Measurements from ENCODE around the gene DNAJC15. TPM values are rescaled to one million over a fixed set of nuclear protein-coding genes. Genes with fewer than 3 reads are reported as not detected.
A peak's percentile ranks its signal among the peaks of the same experiment; 100 is the strongest.

The DNAJC15 gene
- total and polyA plus RNA-seq, 4 experiments from 2014 or later = 9.7 to 16.0 (median 13.0) TPM

DNA sequence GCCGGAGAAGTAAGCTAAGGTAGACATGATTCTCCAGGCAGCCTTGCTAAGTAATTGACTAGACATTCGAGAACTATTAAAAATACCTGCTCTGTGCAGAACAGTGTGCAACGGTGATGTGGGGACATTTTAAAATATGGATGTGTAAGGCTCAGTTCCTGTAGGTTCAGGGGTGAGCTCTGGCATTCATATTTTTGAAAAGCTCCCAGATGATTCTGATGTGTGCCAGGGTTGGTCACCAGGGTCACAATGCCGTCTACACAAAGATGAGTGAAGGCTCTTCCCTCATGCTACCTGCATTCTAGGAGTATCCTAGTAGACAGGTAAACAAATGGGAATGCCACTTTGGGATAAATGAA lies 30.6 kb upstream of the DNAJC15 start:
- CTCF ChIA-PET (ENCODE audit: partially characterized antibody) = interaction anchor here (1.0 to 4.7 kb wide), 7 partner anchors 14 to 93 kb away, joined by 3 to 39 read pairs (median 7); no protein-coding TSS in a partner anchor
- Histone ChIP-seq H3K9me3 (ENCODE audit: control insufficient read depth in 1 of 2, low read length in 2 of 2) (no peaks in the 10 kb centered on the region), H3K27ac (ENCODE audit: low read depth, low read length) (peak overlapping the region; percentile 95), H3K36me3 (ENCODE audit: insufficient read depth, low read length) (no peaks in the 10 kb centered on the region), H3K27me3 (ENCODE audit: insufficient read depth, low read length) (no peaks in the 10 kb centered on the region), H3K4me1 (ENCODE audit: insufficient read depth, low read length) (peaks cover 40% of the 10 kb centered on the region), H3K4me3 (ENCODE audit: low read length in 2 of 2) (peak overlapping the region; percentile 73 to 88)
- H3K4me1 Mint-ChIP-seq = peaks cover 32 to 58% (median 39%) of the 10 kb centered on the region in 4 donors
- H3K27me3 Mint-ChIP-seq = no peaks in the 10 kb centered on the region
- DNase-seq = no peak
- peaks cover 0 to 7% (median 0%) of the 10 kb centered on the region in 8 donors for H3K9me3 Mint-ChIP-seq
- H3K4me3 Mint-ChIP-seq = peak overlapping the region; percentile 93 to 97 (median 96)
- intact Hi-C loops (cut with micrococcal nuclease) = loop anchor here (1.0 to 5.0 kb wide), 5 partner anchors 22 to 1030 kb away; partner anchors contain the start of genes DNAJC15 and VWA8
- POLR2A ChIA-PET (ENCODE audit: partially characterized antibody) = interaction anchor here (0.8 to 4.1 kb wide), 23 partner anchors 9 to 1926 kb away, joined by 3 to 97 read pairs (median 6); partner anchors contain the start of genes AKAP11 and DNAJC15
- peak overlapping the region; percentile 99 to 100 (median 99) for H3K27ac Mint-ChIP-seq
- H3K36me3 Mint-ChIP-seq = peaks cover 0 to 9% of the 10 kb centered on the region in 2 donors

GRCh38 chr13:42994878-42995277 lies 28.5 kb upstream of the DNAJC15 start:
- no peak overlapping the region for H3K27ac ChIP-seq (ENCODE audit: low read depth, low read length)
- intact Hi-C loops (cut with micrococcal nuclease) = loop anchor here (5.0 kb wide), 2 partner anchors 92 to 1033 kb away; partner anchors contain the start of gene VWA8
- DNase-seq = no peak
- H3K27me3 ChIP-seq (ENCODE audit: insufficient read depth, low read length) = no peaks in the 10 kb centered on the region
- peaks cover 28 to 52% (median 34%) of the 10 kb centered on the region in 4 donors for H3K4me1 Mint-ChIP-seq
- CTCF ChIA-PET (ENCODE audit: partially characterized antibody) = interaction anchor here (0.7 to 1.0 kb wide), 2 partner anchors 25 to 52 kb away, joined by 3 read pairs; no protein-coding TSS in a partner anchor
- H3K4me1 ChIP-seq (ENCODE audit: insufficient read depth, low read length) = peaks cover 28% of the 10 kb centered on the region
- H3K4me3 ChIP-seq (ENCODE audit: low read length in 2 of 2) = no peak overlapping the region
- H3K9me3 Mint-ChIP-seq = peaks cover 0 to 7% (median 0%) of the 10 kb centered on the region in 8 donors
- peaks cover 0 to 9% of the 10 kb centered on the region in 2 donors for H3K36me3 Mint-ChIP-seq
- peak overlapping the region in 5 of 7 donors; percentile 12 to 79 (median 20) for H3K27ac Mint-ChIP-seq
- H3K4me3 Mint-ChIP-seq = peak overlapping the region in 1 of 8 donors; percentile 1
- H3K36me3 ChIP-seq (ENCODE audit: insufficient read depth, low read length) = no peaks in the 10 kb centered on the region
- POLR2A ChIA-PET (ENCODE audit: partially characterized antibody) = no interaction called here
- no peaks in the 10 kb centered on the region for H3K27me3 Mint-ChIP-seq
- no peaks in the 10 kb centered on the region for H3K9me3 ChIP-seq (ENCODE audit: control insufficient read depth in 1 of 2, low read length in 2 of 2)

GRCh38 chr13:42996584-42996983 lies 26.8 kb upstream of the DNAJC15 start:
- intact Hi-C loops (cut with micrococcal nuclease) = no loop called here
- no peak overlapping the region for H3K4me3 ChIP-seq (ENCODE audit: low read length in 2 of 2)
- Mint-ChIP-seq H3K4me1 (peaks cover 16 to 35% (median 19%) of the 10 kb centered on the region in 4 donors), H3K27me3 (no peaks in the 10 kb centered on the region), H3K9me3 (peaks cover 0 to 5% (median 0%) of the 10 kb centered on the region in 8 donors), H3K4me3 (no peak overlapping the region), H3K27ac (no peak overlapping the region), H3K36me3 (no peaks in the 10 kb centered on the region)
- peaks cover 12% of the 10 kb centered on the region for H3K4me1 ChIP-seq (ENCODE audit: insufficient read depth, low read length)
- H3K9me3 ChIP-seq (ENCODE audit: control insufficient read depth in 1 of 2, low read length in 2 of 2) = no peaks in the 10 kb centered on the region
- no peaks in the 10 kb centered on the region for H3K27me3 ChIP-seq (ENCODE audit: insufficient read depth, low read length)
- ChIA-PET CTCF (ENCODE audit: partially characterized antibody) (interaction anchor here (0.7 to 2.6 kb wide), 5 partner anchors 7 to 27 kb away, joined by 3 to 9 read pairs (median 4); partner anchors contain the start of gene DNAJC15), POLR2A (ENCODE audit: partially characterized antibody) (interaction anchor here (2.3 kb wide), 1 partner anchor 27 kb away, joined by 11 read pairs; the partner anchor contains the start of gene DNAJC15)
- DNase-seq = no peak
- H3K36me3 ChIP-seq (ENCODE audit: insufficient read depth, low read length) = no peaks in the 10 kb centered on the region
- no peak overlapping the region for H3K27ac ChIP-seq (ENCODE audit: low read depth, low read length)

GRCh38 chr13:42997381-42997780 lies 26.0 kb upstream of the DNAJC15 start:
- H3K27ac Mint-ChIP-seq = no peak overlapping the region
- H3K27ac ChIP-seq (ENCODE audit: low read depth, low read length) = no peak overlapping the region

GRCh38 chr13:42999491-42999890 lies 23.9 kb upstream of the DNAJC15 start:
- no peak for DNase-seq
- intact Hi-C loops (cut with micrococcal nuclease) = no loop called here
- no peak overlapping the region for H3K4me3 ChIP-seq (ENCODE audit: low read length in 2 of 2)
- Mint-ChIP-seq H3K9me3 (peaks cover 0 to 10% (median 0%) of the 10 kb centered on the region in 8 donors), H3K4me1 (peaks cover 0 to 10% (median 3%) of the 10 kb centered on the region in 4 donors), H3K27ac (no peak overlapping the region), H3K27me3 (peaks cover 0 to 1% of the 10 kb centered on the region in 2 donors), H3K36me3 (no peaks in the 10 kb centered on the region), H3K4me3 (no peak overlapping the region)
- H3K4me1 ChIP-seq (ENCODE audit: insufficient read depth, low read length) = no peaks in the 10 kb centered on the region
- CTCF ChIA-PET (ENCODE audit: partially characterized antibody) = interaction anchor here (1.2 to 2.0 kb wide), 2 partner anchors 10 to 30 kb away, joined by 6 to 7 read pairs; no protein-coding TSS in a partner anchor
- H3K36me3 ChIP-seq (ENCODE audit: insufficient read depth, low read length) = no peaks in the 10 kb centered on the region
- POLR2A ChIA-PET (ENCODE audit: partially characterized antibody) = no interaction called here
- H3K27ac ChIP-seq (ENCODE audit: low read depth, low read length) = no peak overlapping the region
- H3K27me3 ChIP-seq (ENCODE audit: insufficient read depth, low read length) = no peaks in the 10 kb centered on the region
- H3K9me3 ChIP-seq (ENCODE audit: control insufficient read depth in 1 of 2, low read length in 2 of 2) = no peaks in the 10 kb centered on the region

More at GRCh38 chr13:42997381-42997780, 26.0 kb upstream of the DNAJC15 start:
- H3K4me3 Mint-ChIP-seq = peak overlapping the region in 1 of 8 donors; percentile 11
- H3K9me3 Mint-ChIP-seq = peaks cover 0 to 5% (median under 1%) of the 10 kb centered on the region in 8 donors
- CTCF ChIA-PET (ENCODE audit: partially characterized antibody) = interaction anchor here (1.1 to 2.6 kb wide), 9 partner anchors 8 to 30 kb away, joined by 3 to 9 read pairs (median 4); partner anchors contain the start of gene DNAJC15
- Histone ChIP-seq H3K9me3 (ENCODE audit: control insufficient read depth in 1 of 2, low read length in 2 of 2) (no peaks in the 10 kb centered on the region), H3K36me3 (ENCODE audit: insufficient read depth, low read length) (no peaks in the 10 kb centered on the region), H3K4me3 (ENCODE audit: low read length in 2 of 2) (no peak overlapping the region), H3K4me1 (ENCODE audit: insufficient read depth, low read length) (peaks cover 12% of the 10 kb centered on the region), H3K27me3 (ENCODE audit: insufficient read depth, low read length) (no peaks in the 10 kb centered on the region)
- POLR2A ChIA-PET (ENCODE audit: partially characterized antibody) = interaction anchor here (1.0 to 2.3 kb wide), 2 partner anchors 26 to 41 kb away, joined by 3 to 11 read pairs; partner anchors contain the start of gene DNAJC15
- peaks cover 14 to 27% (median 15%) of the 10 kb centered on the region in 4 donors for H3K4me1 Mint-ChIP-seq
- intact Hi-C loops (cut with micrococcal nuclease) = no loop called here
- no peak for DNase-seq
- no peaks in the 10 kb centered on the region for H3K36me3 Mint-ChIP-seq
- peaks cover 0 to 1% of the 10 kb centered on the region in 2 donors for H3K27me3 Mint-ChIP-seq

DNA sequence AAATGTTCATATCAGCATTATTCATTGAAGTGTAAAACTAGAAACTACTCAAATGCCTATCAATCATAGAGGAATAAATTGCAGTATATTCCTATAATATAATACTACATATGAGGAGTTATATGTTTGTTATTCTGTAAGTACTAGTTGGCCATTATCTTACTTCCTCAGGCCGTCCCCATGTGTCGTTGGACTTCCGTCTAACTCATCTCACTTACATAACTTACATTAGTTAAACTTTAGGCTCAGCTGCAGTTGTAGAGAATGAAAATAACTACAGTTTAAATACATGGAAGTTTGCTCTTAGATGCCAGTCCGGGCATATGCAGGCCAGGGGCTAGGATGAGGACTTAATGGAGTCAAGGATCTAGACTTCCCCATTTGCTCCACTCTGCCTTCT lies 22.7 kb upstream of the DNAJC15 start:
- no peaks in the 10 kb centered on the region for H3K4me1 ChIP-seq (ENCODE audit: insufficient read depth, low read length)
- no peaks in the 10 kb centered on the region for H3K9me3 ChIP-seq (ENCODE audit: control insufficient read depth in 1 of 2, low read length in 2 of 2)
- intact Hi-C loops (cut with micrococcal nuclease) = no loop called here
- Mint-ChIP-seq H3K4me3 (no peak overlapping the region), H3K9me3 (peaks cover 0 to 10% (median 0%) of the 10 kb centered on the region in 8 donors), H3K36me3 (no peaks in the 10 kb centered on the region), H3K4me1 (peaks cover 0 to 10% (median 3%) of the 10 kb centered on the region in 4 donors), H3K27me3 (peaks cover 0 to 1% of the 10 kb centered on the region in 2 donors), H3K27ac (no peak overlapping the region)
- POLR2A ChIA-PET (ENCODE audit: partially characterized antibody) = interaction anchor here (1.5 kb wide), 1 partner anchor 9 kb away, joined by 4 read pairs; no protein-coding TSS in a partner anchor
- no peak overlapping the region for H3K4me3 ChIP-seq (ENCODE audit: low read length in 2 of 2)
- CTCF ChIA-PET (ENCODE audit: partially characterized antibody) = interaction anchor here (1.2 kb wide), 1 partner anchor 11 kb away, joined by 6 read pairs; no protein-coding TSS in a partner anchor
- no peaks in the 10 kb centered on the region for H3K36me3 ChIP-seq (ENCODE audit: insufficient read depth, low read length)
- H3K27ac ChIP-seq (ENCODE audit: low read depth, low read length) = no peak overlapping the region
- no peaks in the 10 kb centered on the region for H3K27me3 ChIP-seq (ENCODE audit: insufficient read depth, low read length)
- no peak for DNase-seq

DNA sequence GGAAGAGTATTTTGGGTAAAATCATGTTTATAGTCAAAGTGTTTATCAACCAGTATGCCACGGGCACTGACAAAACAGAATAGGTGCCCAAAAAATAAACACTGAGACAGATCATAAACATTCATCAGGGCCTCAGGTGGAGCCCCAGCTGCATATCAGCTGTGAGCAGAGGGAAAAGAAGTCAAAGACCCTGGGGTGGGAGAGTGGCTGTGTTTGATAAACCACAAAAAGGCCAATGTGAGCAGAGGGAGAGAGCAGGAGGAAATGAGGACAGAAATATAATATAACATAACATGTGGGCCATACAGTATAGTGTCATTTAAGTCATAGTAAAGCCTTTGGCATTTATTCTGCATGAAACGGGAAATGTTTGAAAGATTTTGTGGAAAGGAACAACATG lies 21.4 kb upstream of the DNAJC15 start:
- H3K4me1 ChIP-seq (ENCODE audit: insufficient read depth, low read length) = no peaks in the 10 kb centered on the region
- intact Hi-C loops (cut with micrococcal nuclease) = no loop called here
- no peak overlapping the region for H3K4me3 ChIP-seq (ENCODE audit: low read length in 2 of 2)
- peak overlapping the region in 1 of 7 donors; percentile 53 for H3K27ac Mint-ChIP-seq
- H3K4me3 Mint-ChIP-seq = no peak overlapping the region
- H3K27ac ChIP-seq (ENCODE audit: low read depth, low read length) = no peak overlapping the region
- peaks cover 0 to 2% (median 0%) of the 10 kb centered on the region in 4 donors for H3K4me1 Mint-ChIP-seq
- H3K36me3 Mint-ChIP-seq = no peaks in the 10 kb centered on the region
- peaks cover 0 to 10% (median 0%) of the 10 kb centered on the region in 8 donors for H3K9me3 Mint-ChIP-seq
- H3K9me3 ChIP-seq (ENCODE audit: control insufficient read depth in 1 of 2, low read length in 2 of 2) = no peaks in the 10 kb centered on the region
- peaks cover 1 to 2% of the 10 kb centered on the region in 2 donors for H3K27me3 Mint-ChIP-seq
- H3K27me3 ChIP-seq (ENCODE audit: insufficient read depth, low read length) = no peaks in the 10 kb centered on the region
- POLR2A ChIA-PET (ENCODE audit: partially characterized antibody) = interaction anchor here (1.5 kb wide), 1 partner anchor 11 kb away, joined by 4 read pairs; no protein-coding TSS in a partner anchor
- DNase-seq = no peak
- H3K36me3 ChIP-seq (ENCODE audit: insufficient read depth, low read length) = no peaks in the 10 kb centered on the region
- CTCF ChIA-PET (ENCODE audit: partially characterized antibody) = no interaction called here

Data from CD4-positive, alpha-beta memory T cell (primary cell).